A549 (cell line): ENCODE results near the gene PITPNM2. TPM values are rescaled to one million over a fixed set of nuclear protein-coding genes. Genes with fewer than 3 reads are reported as not detected.

Experiments
- ATAC-seq, 2 experiments: fragments of 200-7000 bp in 1 of 2; fragments of >200 bp in 1 of 2; cut with Nextera tagmentation in 1 of 2; cut with Tn5 transposase in 1 of 2; 3 replicates each; pipeline versions ENCODE4 v1.8.0 to v1.9.1; 2018 to 2020; ENCODE audit warnings: mild to moderate bottlenecking in 1 of 2, moderate library complexity in 1 of 2
- CTCF ChIA-PET: fragments of 300-600 bp; sonication (Branson Sonifier 250); formaldehyde crosslinking; extraction: SDS; loops from one replicate; lab custom pipeline; 2021; ENCODE audit warnings: antibody characterized with exemption, inconsistent platforms; lab: Yijun Ruan, JAX
- POLR2A ChIA-PET: fragments of 350-600 bp; formaldehyde crosslinking; extraction: SDS; loops from one replicate; lab custom pipeline; 2021; ENCODE audit warnings: antibody characterized with exemption, inconsistent platforms; lab: Yijun Ruan, JAX
- DNase-seq, 2 experiments: peaks; one replicate each; pipeline versions ENCODE4 v3.0.0 to v3.0.0-alpha.2; 2011 to 2016; ENCODE audit warnings: low read depth in 1 of 2, low spot score in 1 of 2
- FAIRE-seq: peaks from 2 replicates; lab custom pipeline; 2011; peaks lifted over from hg19 to GRCh38; lab: Jason Lieb, UNC
- H3K27ac ChIP-seq, 2 experiments: fragments of >200 bp; sonication (Bioruptor Twin); formaldehyde crosslinking; 3 replicates each; pipeline ENCODE4 v1.5.1; 2016 to 2017
- H3K4me1 ChIP-seq: fragments of >200 bp; sonication (Bioruptor Twin); formaldehyde crosslinking; 3 replicates; pipeline ENCODE4 v1.6.1; 2016
- H3K4me2 ChIP-seq: fragments of >200 bp; sonication (Bioruptor Twin); formaldehyde crosslinking; 3 replicates; pipeline ENCODE4 v1.6.1; 2016
- H3K4me3 ChIP-seq: fragments of >200 bp; sonication (Bioruptor Twin); formaldehyde crosslinking; 3 replicates; pipeline ENCODE4 v1.5.1; 2016
- H3K9me3 ChIP-seq: fragments of >200 bp; sonication (Bioruptor Twin); formaldehyde crosslinking; 3 replicates; pipeline ENCODE4 v1.6.1; 2016
- BCL3 ChIP-seq: fragments of >200 bp; sonication (Bioruptor Twin); formaldehyde crosslinking; IDR thresholded peaks from 3 replicates; pipeline ENCODE4 v1.6.1; 2016
- CHD4 ChIP-seq: fragments of 200-600 bp; sonication (generic); IDR thresholded peaks from 2 replicates; pipeline ENCODE4 v1.6.1; 2016; ENCODE audit warnings: antibody characterized with exemption, mild to moderate bottlenecking, borderline replicate concordance
- EHF ChIP-seq: fragments of 250-450 bp; sonication (Bioruptor Pico); IDR thresholded peaks from 2 replicates; pipeline ENCODE4 v1.5.0; 2020; ENCODE audit warnings: mild to moderate bottlenecking
- EHMT2 ChIP-seq: fragments of 200-600 bp; sonication (generic); IDR thresholded peaks from 2 replicates; pipeline ENCODE4 v1.6.1; 2016; ENCODE audit warnings: antibody characterized with exemption, low read depth, mild to moderate bottlenecking, moderate library complexity
- EP300 ChIP-seq, 2 experiments: fragments of >200 bp; sonication (Bioruptor Twin); formaldehyde crosslinking; IDR thresholded peaks; 2 replicates in 1 of 2; 3 replicates in 1 of 2; pipeline ENCODE4 v1.6.1; 2016 to 2017
- FOXS1 ChIP-seq: fragments of 250-450 bp; sonication (Bioruptor Pico); IDR thresholded peaks from 2 replicates; pipeline ENCODE4 v1.5.0; 2020; ENCODE audit warnings: mild to moderate bottlenecking, moderate library complexity
- GATA3 ChIP-seq: IDR thresholded peaks from 2 replicates; pipeline ENCODE4 v1.6.1; 2012; ENCODE audit warnings: borderline replicate concordance
- HEYL ChIP-seq: fragments of 250-450 bp; sonication (Bioruptor Pico); IDR thresholded peaks from 2 replicates; pipeline ENCODE4 v1.8.0; 2021; ENCODE audit warnings: mild to moderate bottlenecking, moderate library complexity
- JUN ChIP-seq, 2 experiments: fragments of >200 bp; sonication (Bioruptor Twin); formaldehyde crosslinking; IDR thresholded peaks; 2 replicates in 1 of 2; 3 replicates in 1 of 2; pipeline ENCODE4 v1.6.1; 2016 to 2017
- JUNB ChIP-seq: fragments of >200 bp; sonication (Bioruptor Twin); formaldehyde crosslinking; IDR thresholded peaks from 2 replicates; pipeline ENCODE4 v1.6.1; 2016
- MAFK ChIP-seq: fragments of 450-650 bp; IDR thresholded peaks from 2 replicates; pipeline ENCODE4 v1.6.1; 2014; ENCODE audit not compliant: partially characterized antibody
- MYC ChIP-seq: IDR thresholded peaks from 2 replicates; pipeline ENCODE4 v1.6.1; 2012; ENCODE audit warnings: mild to moderate bottlenecking, inconsistent platforms, low read length, improper control_type of control experiment, borderline replicate concordance
- NR3C1 ChIP-seq: fragments of >200 bp; sonication (Bioruptor Twin); formaldehyde crosslinking; IDR thresholded peaks from 3 replicates; pipeline ENCODE4 v1.6.1; 2017
- PBX3 ChIP-seq: IDR thresholded peaks from 2 replicates; pipeline ENCODE4 v1.6.1; 2012
- POLR2A ChIP-seq: IDR thresholded peaks from 2 replicates; pipeline ENCODE4 v1.6.1; 2012; ENCODE audit warnings: mild to moderate bottlenecking, low read length
- RAD21 ChIP-seq, 2 experiments: fragments of >200 bp in 1 of 2; sonication (Bioruptor Twin) in 1 of 2; formaldehyde crosslinking in 1 of 2; IDR thresholded peaks in 1 of 2; conservative IDR thresholded peaks in 1 of 2; 2 replicates in 1 of 2; 3 replicates in 1 of 2; pipeline ENCODE4 v1.6.1; 2012 to 2018; ENCODE audit warnings: inconsistent platforms in 1 of 2
- RCOR1 ChIP-seq: fragments of 150-350 bp; IDR thresholded peaks from 2 replicates; pipeline ENCODE4 v1.6.1; 2014; ENCODE audit warnings: antibody characterized with exemption, low read length, low read depth
- RNF2 ChIP-seq: fragments of 200-600 bp; sonication (generic); IDR thresholded peaks from 2 replicates; pipeline ENCODE4 v1.6.1; 2016; ENCODE audit warnings: low read depth, mild to moderate bottlenecking, antibody characterized with exemption, moderate library complexity, borderline replicate concordance
- SREBF2 ChIP-seq: fragments of 450-650 bp; IDR thresholded peaks from 2 replicates; pipeline ENCODE4 v1.6.1; 2014; ENCODE audit warnings: mild to moderate bottlenecking, moderate library complexity
- ZNF302 ChIP-seq: fragments of 250-450 bp; sonication (Bioruptor Pico); IDR thresholded peaks from 2 replicates; pipeline ENCODE4 v1.9.0; 2021; ENCODE audit warnings: inconsistent platforms, mild to moderate bottlenecking, moderate library complexity
- ZSCAN20 ChIP-seq: fragments of 250-450 bp; sonication (Bioruptor Pico); IDR thresholded peaks from 2 replicates; pipeline ENCODE4 v1.8.0; 2022; ENCODE audit warnings: mild to moderate bottlenecking, moderate library complexity
- WGBS: methylation state at CpG from one replicate; pipeline ENCODE4 v1.1.6; 2017; ENCODE audit errors: missing lambda C conversion rate; 5-methylcytosine and 5-hydroxymethylcytosine counted together
- polyA plus RNA-seq, 4 experiments: library from polyadenylated mRNA; depleted of rRNA in 3 of 4; stranded (reverse); fragments of >200 nt; fragmentation: RNase III in 1 of 4; extraction: RNeasy Plus Mini Kit Qiagen cat#74134 plus additional on column Dnase treatment in 1 of 4; gene quantifications; 2 replicates in 3 of 4; 3 replicates in 1 of 4; pipeline ENCODE4 v1.2.3, GENCODE V29; 2011 to 2017
- TF ChIP-seq, protein P1 (sequence below): fragments of >200 bp; sonication (Bioruptor Twin); formaldehyde crosslinking; IDR thresholded peaks from 2 replicates; pipeline ENCODE4 v1.6.1; 2016
- TF ChIP-seq, protein P2 (sequence below): fragments of 250-450 bp; sonication (Bioruptor Pico); IDR thresholded peaks from 2 replicates; pipeline ENCODE4 v1.5.0; 2021; ENCODE audit warnings: mild to moderate bottlenecking, moderate library complexity, borderline replicate concordance

Gene PITPNM2
- polyA plus RNA-seq, 2 of the 4 experiments (the other 2 are of a cell fraction) = 2.6 to 13.6 TPM

- DNase-seq = no peak
- Histone ChIP-seq H3K9me3 (no peaks in the 10 kb centered on the region), H3K4me2 (no peak overlapping the region), H3K4me3 (no peak overlapping the region), H3K27ac (peak overlapping the region in 1 of 2 experiments; percentile 96; a peak in 3 of 6 replicates), H3K4me1 (peaks cover 64% of the 10 kb centered on the region)
- WGBS = 92% methylated on average over 4 of the region's 4 CpGs
- no peak for FAIRE-seq
- CTCF ChIA-PET = no interaction called here
- ATAC-seq = no peak
- TF ChIP-seq HEYL (CRISPR knock-in tag) = no peak
- no peak for TF ChIP-seq PBX3
- TF ChIP-seq RNF2 = no peak
- TF ChIP-seq, protein P1, sequence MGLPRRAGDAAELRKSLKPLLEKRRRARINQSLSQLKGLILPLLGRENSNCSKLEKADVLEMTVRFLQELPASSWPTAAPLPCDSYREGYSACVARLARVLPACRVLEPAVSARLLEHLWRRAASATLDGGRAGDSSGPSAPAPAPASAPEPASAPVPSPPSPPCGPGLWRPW = no peak
- no peak for TF ChIP-seq JUN (IDR thresholded peaks at IDR 0.05)
- no peak for TF ChIP-seq ZNF302
- no peak for TF ChIP-seq MAFK
- TF ChIP-seq SREBF2 = no peak
- no peak for TF ChIP-seq EHF (CRISPR knock-in tag)
- TF ChIP-seq POLR2A = no peak
- TF ChIP-seq MYC = no peak
- no peak for TF ChIP-seq CHD4
- no peak for TF ChIP-seq FOXS1 (CRISPR knock-in tag)
- POLR2A ChIA-PET = interaction anchor here (0.7 kb wide), 1 partner anchor 9 kb away, joined by 3 read pairs; no protein-coding TSS in a partner anchor
These were observed 21.3 kb downstream of the PITPNM2 start for GRCh38 chr12:123129621-123130020.

DNA sequence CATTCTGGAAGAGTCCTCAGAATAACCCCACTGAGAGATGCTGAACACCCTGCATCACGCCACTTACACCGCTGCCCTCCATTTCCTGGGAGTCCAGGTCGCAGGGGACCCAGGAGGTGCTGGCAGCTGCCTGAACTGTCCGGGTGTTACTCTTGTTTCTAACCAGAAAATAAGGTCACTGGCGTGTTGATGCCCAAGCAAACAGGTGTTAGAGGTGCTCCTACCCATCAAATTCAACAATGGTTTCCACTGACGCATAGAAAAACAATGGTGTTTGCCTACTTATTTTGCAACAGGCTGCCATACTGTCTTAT lies 23.8 kb downstream of the PITPNM2 start:
- no peak for ATAC-seq
- H3K4me3 ChIP-seq = no peak overlapping the region
- DNase-seq = no peak
- POLR2A ChIA-PET = interaction anchor here (0.9 to 1.9 kb wide), 2 partner anchors 10 to 106 kb away, joined by 3 to 14 read pairs; partner anchors contain the start of genes MPHOSPH9 and MTRFR
- H3K27ac ChIP-seq = peak overlapping the region; percentile 91 to 96
- no peak for FAIRE-seq
- CTCF ChIA-PET = interaction anchor here (0.9 to 2.1 kb wide), 7 partner anchors 11 to 111 kb away, joined by 3 to 12 read pairs (median 7); no protein-coding TSS in a partner anchor
- 93% methylated on average over 6 of the region's 6 CpGs for WGBS
- H3K4me1 ChIP-seq = peaks cover 58% of the 10 kb centered on the region
- peak overlapping the region; percentile 72 for H3K4me2 ChIP-seq
- no peaks in the 10 kb centered on the region for H3K9me3 ChIP-seq
- TF ChIP-seq BCL3 (no peak), FOXS1 (CRISPR knock-in tag) (no peak), RAD21 (conservative IDR thresholded peaks at IDR 0.05 in 1 of 2, IDR thresholded peaks at IDR 0.05 in 1 of 2) (no peak), ZSCAN20 (CRISPR knock-in tag) (no peak), EP300 (IDR thresholded peaks at IDR 0.05) (no peak), NR3C1 (no peak), EHMT2 (no peak), JUNB (no peak), GATA3 (no peak), RCOR1 (no peak)
- TF ChIP-seq, protein P2, sequence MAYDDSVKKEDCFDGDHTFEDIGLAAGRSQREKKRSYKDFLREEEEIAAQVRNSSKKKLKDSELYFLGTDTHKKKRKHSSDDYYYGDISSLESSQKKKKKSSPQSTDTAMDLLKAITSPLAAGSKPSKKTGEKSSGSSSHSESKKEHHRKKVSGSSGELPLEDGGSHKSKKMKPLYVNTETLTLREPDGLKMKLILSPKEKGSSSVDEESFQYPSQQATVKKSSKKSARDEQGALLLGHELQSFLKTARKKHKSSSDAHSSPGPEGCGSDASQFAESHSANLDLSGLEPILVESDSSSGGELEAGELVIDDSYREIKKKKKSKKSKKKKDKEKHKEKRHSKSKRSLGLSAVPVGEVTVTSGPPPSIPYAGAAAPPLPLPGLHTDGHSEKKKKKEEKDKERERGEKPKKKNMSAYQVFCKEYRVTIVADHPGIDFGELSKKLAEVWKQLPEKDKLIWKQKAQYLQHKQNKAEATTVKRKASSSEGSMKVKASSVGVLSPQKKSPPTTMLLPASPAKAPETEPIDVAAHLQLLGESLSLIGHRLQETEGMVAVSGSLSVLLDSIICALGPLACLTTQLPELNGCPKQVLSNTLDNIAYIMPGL (CRISPR knock-in tag) = no peak
- TF ChIP-seq, all 56 proteins: peak for 0
